ENCODE results near the gene AXL.
"Not testable (repeated sequence)": the region's sequence is repeated elsewhere in the genome, so short reads cannot be mapped to it uniquely, and the experiment has no call there.

The AXL gene

DNA sequence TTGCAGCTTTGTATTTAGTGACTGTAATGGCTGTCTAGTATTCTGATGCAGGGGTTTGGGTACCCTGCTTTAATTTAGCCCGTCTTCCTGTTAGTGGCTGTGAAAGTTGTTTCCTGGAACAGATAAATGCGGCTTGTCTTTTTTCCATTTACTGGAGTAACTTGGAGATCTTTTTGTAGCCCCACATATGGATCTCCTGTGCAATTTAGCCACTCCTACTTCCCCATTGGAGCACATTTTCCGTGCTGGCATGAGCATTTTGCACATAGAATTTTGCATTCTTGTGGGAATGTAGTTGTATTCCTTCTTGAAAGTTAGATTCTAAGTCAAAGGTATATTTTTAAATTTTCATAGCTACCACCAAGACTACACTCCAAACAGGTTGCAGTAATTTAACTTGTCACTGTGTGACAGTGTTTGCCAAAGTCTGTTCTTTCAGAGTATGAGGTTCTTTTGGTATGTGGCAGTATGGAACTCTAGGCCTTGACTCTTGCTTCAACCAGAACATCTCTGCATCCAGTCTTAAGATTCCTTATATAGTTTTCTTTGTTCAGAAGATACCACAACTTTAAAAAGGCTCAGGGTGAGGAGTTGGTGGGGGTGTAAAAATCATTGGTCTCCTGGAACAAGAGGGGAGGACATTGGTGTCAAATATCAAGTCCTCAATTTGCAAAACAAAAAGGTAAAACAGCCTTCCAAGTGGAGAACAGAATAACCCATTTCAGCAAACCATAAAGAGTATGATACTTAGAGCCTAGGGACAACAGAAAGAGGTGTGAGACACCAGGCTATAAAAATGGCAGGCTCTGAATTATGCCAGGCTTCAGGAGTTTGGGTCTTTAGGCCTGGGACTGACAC is 69.9 kb downstream of the AXL start:
- DNase-seq: no peak

DNA sequence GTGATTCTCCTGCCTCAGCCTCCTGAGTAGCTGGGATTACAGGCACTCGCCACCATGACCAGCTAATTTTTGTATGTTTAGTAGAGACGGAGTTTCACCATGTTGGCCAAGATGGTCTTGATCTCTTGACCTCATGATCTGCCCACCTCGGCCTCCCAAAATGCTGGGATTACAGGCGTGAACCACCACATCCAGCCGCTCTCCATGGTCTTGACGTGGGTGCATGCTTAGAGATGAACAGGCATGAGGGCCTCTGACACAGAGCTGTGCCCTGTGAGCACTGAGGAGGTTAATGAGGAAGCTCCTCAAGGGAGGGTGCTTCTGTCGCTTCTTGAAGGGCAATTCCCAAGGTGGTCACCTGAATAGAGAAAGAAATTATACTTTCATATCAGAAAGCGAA is 70.8 kb downstream of the AXL start:
- DNase-seq: not testable (repeated sequence)

DNA sequence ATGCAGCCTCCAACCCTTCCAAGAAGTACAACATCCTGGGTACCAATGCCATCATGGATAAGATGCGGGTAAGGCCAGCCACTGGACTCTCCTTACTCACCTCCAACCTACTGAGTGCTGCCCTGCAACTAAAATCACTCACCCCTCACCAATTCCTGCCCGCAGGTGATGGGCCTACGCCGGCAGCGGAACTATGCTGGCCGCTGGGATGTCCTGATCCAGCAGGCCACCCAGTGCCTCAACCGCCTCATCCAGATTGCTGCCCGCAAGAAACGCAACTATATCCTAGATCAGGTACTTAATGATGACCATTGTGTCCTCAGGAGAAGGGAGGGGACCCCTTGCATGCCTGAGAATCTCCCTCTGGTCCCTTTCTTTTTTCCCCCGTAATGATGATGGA is 75.4 kb downstream of the AXL start:
- no peak for DNase-seq

DNA sequence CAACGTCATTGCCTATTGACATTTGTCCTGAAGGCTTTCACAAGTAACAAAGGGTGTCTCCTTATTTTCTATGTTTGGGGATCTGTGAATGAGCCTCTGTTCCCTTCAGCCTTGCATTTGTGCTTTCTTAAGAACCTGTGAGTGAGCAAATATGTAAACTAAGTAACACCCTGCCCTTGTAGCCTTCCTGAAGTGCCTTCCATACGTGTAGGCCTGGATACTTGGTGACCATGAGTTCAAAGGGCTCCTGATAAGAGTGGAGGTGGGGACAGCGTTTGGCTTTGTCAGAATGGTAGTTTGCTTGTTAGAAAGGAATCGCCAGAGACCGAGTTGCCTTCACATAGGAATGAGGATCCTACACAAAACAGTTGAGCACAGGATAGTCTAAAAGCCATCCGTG is 76.5 kb downstream of the AXL start:
- no peak for DNase-seq

DNA sequence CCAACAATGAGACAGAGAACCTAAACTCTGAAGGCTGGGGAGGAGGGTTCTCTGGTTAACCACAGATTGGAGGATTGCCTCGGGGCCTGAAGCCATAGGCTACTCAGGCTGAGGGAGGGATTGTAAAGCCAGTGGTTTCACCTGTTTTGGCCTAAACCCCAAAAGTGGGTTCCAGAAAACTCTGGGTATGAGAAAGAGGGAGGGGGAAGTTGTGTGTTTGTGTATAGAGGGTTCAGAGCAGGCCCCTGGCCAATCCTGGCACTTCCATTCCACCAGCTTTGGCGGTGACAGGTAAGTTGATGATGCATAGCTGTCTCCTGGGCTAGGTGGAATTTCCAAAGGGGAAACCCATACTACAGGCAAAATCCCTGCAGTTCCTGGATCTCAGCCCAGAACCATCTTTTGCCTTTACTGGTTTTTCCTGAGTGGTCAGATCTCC is 77.4 kb downstream of the AXL start:
- DNase-seq: no peak

- no peak for DNase-seq
Observed at GRCh38 chr19:41297628-41298347, 78.8 kb downstream of the AXL start.

DNA sequence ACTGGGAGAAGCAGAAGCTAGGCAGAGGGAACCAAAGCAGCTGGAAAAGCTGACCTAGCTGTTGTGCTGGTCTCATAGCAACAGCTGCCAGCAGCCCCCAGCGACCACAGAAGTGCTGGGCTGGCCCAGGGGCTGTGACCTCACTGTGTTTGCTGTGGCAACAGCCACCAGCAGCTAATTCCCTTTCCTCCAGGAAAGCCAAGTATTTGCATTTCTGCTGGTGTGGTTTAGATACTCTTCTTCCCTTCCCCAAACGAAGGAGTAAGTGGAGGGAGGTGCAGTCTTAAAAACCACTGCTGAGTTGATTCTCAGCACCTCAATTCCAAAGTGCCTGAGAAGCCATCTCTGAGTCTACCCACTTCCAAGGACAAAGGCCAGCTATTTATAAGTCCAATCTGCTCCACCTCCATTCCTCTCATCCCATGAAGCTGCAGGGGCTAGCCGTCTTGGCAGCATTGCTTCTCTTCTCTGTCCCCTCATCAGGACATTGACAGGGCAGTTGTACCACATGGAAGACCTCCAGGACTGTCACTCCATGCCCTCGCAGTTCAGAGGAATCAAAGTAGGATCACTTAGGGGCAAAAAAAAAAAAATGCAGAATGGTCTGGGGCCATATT is 79.4 kb downstream of the AXL start:
- DNase-seq: peak; percentile 54

DNA sequence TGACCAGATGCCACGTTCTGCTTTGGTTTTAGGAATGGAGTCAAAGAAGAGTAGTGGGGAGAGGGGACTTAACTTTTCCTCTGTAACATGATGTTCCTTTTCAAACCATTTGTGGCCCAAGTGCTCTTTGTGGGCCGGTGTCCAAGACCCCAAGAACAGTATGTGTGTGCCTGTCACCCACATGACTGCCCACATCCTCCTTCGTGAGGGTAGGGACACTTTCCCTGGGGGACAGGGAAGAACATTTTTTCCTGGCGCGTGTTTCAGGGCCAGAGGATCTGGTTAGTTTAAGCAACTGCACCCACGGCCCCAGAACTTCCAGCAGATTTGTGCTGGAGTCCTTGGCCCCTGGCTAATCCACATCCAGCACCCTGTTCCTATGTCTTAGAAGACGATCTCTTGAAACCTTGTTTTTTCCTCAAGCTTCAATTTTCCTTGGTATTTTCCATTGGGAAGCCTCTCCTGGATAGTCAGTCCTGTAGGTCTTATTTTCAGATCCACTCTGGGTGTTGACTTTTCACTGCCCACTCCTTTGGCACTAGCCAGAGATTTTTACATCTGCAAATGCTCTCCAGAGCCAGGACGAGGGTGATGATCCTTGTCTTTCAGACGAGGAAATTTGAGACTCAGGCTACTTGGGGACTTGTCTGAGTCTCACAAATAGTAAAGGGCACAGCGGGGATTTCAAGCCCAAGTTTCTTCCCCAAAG is 80.2 kb downstream of the AXL start:
- no peak for DNase-seq

GRCh38 chr19:41299755-41300089 is 80.7 kb downstream of the AXL start:
- peak; percentile 40 for DNase-seq

- no peak for DNase-seq
Observed at GRCh38 chr19:41300555-41300954, 81.5 kb downstream of the AXL start.

DNA sequence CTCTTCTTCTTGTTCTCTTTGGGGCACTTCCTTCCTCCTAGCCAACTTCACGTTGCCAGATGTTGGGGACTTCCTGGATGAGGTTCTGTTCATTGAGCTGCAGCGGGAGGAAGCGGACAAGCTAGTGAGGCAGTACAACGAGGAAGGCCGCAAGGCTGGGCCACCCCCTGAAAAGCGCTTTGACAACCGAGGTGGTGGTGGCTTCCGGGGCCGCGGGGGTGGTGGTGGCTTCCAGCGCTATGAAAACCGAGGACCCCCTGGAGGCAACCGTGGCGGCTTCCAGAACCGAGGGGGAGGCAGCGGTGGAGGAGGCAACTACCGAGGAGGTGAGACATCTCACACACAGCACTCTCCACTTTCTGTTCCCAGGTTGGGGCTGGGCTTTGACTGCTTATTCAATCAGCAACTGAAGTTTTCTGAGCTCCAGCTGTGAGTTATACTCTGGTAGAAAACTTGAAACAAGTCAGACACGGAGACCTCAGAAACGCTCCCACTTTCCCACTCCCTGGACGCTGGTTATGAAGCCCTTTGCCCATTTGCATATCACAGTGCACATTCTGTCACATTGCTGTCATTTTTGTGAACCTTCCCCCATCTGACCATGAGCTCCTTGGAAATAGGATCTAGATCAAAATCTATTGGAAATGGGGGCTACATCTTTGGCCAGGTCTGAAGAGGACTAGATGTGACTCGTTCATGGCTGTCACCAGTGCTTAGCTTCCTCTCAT is 83.8 kb downstream of the AXL start:
- no peak for DNase-seq

GRCh38 chr19:41303954-41304353 is 84.9 kb downstream of the AXL start:
- no peak for DNase-seq

DNA sequence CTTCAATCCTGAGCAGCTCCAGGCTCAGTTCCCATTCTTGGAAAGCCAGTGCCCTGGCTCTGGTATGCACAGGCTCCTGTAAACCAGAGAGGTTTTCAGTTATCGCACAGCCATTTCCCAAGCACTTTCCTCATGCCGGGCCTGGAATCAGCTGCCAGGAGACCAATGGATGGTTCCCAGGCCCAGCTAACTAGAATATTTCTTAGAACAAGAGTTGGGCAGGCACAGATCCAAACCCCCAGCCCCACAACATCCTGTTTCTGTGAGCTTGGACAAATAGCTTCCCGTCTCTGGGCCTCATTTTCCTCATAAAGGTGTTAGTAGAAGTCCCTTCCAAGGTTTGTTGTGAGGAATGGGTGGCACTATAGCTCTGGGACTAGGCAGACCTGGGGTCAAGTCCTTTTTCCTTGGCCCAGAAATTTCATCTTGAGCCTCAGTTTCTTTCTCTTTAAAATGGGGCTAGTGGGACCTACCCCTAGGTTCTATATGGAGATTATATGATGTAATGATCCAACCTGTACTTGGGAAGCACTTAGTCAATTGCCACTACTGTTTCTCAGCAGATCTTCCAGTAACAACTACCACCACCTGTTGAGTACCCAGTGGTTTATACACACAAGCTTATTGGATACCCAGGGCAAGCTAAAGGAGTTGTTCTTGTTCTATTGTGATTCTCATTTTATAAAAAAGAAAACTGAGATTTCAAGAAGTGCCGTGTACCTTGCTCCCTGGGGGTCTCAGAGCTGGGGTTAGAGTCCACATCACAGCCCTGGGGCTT is 85.9 kb downstream of the AXL start:
- no peak for DNase-seq

GRCh38 chr19:41305927-41306793 is 87.1 kb downstream of the AXL start:
- DNase-seq: no peak

GRCh38 chr19:41307090-41307875 is 88.3 kb downstream of the AXL start:
- DNase-seq: no peak

DNA sequence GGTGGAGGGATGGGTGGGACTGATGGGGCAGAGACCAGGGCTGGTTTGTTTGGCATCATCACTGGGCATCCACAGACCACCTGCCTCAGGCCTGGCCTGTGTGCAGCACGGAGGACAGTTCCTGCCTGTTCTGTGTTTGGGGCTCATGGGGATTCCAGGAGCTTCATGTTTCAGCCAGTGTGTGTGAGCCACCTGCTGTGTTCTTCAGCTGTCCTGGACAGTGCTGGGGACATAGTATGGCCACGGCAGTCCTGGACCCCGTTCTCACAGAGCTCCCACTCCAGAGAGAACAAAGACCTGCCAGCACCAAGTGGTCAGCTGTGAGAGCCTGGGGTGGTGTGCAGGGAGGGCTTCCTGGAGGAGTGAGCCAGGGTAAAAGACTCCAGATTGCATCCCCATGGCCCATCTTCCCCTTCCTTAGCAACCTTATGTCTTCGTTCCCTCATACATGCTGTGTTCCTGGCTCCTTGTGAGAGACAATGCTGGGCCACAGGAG is 89.0 kb downstream of the AXL start:
- DNase-seq: no peak

- DNase-seq: peak; percentile 88
Observed at GRCh38 chr19:41308450-41309179, 89.6 kb downstream of the AXL start.

DNA sequence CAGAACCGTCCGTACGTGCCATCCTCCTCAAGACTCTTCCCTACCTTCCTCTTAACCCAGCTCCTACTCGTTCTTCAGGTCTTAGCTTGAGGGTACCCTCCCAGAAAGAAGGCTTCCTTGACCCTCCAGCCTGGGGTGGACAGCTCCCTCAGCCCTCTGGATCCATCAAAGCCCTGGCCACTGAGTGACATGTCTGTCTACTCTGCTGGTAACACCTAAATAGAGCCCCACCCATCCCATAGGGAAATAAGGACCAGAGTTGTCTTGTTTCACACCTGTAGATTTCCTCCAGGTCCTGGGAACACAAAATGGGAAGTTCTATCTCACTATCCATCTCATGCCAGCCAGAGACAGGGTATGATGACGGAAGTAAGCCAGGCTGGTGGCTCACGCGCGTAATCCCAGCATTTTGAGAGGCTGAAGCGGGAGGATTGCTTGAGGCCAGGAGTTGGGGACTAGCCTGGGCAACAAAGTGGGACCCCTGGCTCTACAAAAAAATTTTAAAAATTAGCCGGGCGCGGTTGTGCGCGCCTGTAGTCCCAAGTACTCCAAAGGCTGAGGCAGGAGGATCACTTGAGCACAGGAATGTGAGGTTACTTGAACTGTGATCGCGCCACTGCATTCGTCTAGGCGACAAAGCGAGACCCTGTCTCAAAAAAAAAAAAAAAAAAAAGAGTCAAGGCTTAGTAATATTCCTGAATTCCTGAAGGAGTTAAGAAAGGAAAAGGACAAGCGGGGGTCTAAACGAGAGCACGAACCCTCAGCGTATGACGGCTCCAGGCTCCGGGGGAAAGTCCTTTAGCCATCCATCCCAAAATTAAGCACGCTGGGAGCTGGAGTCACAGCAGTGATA is 90.4 kb downstream of the AXL start:
- peak; percentile 15 for DNase-seq

All from fibroblast of skin of right biceps (primary cell).